ENCODE measurements around the gene GEMIN7.
A peak's percentile ranks its signal among the peaks of the same experiment; 100 is the strongest.

The GEMIN7 gene

GRCh38 chr19:45061965-45062364, 17.1 kb upstream of the GEMIN7 start:
- no peak for DNase-seq (ENCODE audit: low spot score)

- no peak for DNase-seq (ENCODE audit: low spot score)
These were observed 14.9 kb upstream of the GEMIN7 start for GRCh38 chr19:45063851-45064801.

DNA sequence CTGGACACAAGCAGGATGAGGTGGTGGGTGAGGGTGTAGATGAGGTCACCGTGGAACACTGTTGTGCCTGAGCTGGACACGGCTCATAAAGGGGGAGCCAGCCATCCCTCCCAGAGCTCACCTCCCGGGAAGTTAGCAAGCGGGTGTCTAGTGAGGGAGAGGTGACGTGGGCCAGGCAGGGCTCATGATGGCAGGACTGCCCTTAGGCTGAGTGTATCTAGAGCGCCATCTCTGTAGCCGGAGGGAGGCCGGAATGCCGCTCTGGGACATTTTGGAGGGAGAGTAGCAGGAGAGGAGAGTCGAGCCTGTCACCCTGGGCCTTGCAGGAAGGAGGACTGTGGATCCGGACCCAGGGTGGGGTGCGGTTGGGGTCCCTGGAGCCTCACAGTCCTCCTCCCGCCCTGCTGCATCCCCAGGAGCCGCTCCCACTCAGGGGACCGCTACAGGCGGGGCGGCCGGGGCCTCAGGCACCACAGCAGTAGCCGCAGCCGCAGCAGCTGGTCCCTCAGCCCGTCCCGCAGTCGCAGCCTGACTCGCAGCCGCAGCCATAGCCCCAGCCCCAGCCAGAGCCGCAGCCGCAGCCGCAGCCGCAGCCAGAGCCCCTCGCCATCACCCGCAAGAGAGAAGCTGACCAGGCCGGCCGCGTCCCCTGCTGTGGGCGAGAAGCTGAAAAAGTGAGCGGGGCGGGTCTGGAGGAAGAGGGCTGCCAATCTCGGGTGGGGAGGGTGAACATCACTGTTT, 12.0 kb upstream of the GEMIN7 start:
- DNase-seq (ENCODE audit: low spot score), result no peak

DNA sequence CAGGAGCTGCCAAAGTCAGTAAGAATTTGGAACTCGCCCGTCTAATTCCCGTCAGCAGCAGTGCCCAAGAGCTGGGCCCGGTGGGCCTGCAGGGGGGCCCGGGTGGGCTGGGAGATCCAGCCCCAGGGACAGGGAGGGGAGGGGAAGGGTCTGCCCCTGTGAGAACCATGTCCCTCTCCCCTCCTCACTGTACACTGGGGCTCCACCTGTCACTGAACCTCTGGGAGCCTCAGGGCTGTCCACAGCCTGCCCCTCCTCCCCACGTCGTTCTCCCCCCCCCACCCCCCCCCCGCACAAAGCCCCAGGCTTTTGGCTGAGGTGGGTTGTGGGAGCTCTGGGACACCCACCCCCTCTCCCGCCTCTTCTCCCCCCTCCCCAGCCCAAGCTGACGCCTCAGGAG, 11.0 kb upstream of the GEMIN7 start:
- no peak for DNase-seq (ENCODE audit: low spot score)

DNA sequence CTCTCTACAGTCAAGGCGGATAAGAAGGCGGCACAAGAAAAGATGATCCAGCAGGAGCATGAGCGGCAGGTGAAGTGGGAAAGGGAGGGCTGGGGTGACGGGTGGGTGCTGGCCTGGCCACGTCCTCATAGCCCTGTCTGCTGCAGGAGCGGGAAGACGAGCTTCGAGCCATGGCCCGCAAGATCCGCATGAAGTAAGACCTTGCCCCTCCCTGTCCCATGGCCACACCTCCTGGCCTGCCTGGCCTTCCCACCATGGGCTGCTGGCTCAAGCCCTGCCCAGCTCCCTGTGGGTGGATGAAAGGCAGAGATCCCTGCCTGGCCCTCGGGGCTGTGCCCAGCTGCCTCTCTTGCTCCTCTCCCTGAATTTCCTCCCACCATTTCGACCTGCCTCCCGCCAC, 10.0 kb upstream of the GEMIN7 start:
- peak; percentile 55 for DNase-seq (ENCODE audit: low spot score)

DNA sequence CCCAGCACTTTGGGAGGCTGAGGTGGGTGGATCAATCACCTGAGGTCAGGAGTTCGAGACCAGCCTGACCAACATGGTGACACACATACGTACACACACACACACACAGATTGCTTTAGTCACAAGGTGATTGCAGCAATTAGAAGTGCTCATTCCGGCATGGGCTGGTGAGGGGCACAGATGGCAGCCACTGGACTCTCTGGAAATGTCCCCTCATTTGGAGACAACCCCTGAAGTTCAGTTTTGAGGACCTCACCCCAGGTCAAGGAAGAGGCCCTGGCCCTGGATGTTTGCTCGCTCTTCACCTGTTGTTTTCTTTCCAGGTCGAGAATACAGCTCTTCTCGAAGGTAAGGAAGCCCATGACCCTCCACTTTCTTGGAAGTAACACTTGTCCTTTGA, 8.8 kb upstream of the GEMIN7 start:
- no peak for DNase-seq (ENCODE audit: low spot score)

- DNase-seq (ENCODE audit: low spot score), result no peak
These were observed 8.1 kb upstream of the GEMIN7 start for GRCh38 chr19:45070861-45071544.

DNA sequence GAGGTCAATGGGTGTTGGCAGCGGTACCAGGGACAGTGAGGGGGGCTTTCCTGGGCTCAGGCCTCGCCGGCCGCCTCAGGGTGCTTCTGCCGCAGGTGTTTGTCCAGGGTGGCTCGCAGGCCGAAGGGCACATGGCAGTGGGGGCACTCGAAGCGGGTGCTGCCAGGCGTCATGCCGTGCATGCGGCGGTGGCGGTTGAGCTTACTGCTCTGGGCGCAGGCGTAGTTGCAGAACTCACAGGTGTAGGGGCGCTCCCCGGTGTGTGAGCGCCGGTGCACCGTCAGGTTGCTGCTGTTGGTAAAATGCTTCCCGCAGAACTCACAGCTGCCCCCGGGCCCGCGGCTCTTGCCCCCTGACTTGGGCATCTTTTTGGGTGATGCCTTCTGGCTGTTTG, 7.5 kb upstream of the GEMIN7 start:
- no peak for DNase-seq (ENCODE audit: low spot score)

DNA sequence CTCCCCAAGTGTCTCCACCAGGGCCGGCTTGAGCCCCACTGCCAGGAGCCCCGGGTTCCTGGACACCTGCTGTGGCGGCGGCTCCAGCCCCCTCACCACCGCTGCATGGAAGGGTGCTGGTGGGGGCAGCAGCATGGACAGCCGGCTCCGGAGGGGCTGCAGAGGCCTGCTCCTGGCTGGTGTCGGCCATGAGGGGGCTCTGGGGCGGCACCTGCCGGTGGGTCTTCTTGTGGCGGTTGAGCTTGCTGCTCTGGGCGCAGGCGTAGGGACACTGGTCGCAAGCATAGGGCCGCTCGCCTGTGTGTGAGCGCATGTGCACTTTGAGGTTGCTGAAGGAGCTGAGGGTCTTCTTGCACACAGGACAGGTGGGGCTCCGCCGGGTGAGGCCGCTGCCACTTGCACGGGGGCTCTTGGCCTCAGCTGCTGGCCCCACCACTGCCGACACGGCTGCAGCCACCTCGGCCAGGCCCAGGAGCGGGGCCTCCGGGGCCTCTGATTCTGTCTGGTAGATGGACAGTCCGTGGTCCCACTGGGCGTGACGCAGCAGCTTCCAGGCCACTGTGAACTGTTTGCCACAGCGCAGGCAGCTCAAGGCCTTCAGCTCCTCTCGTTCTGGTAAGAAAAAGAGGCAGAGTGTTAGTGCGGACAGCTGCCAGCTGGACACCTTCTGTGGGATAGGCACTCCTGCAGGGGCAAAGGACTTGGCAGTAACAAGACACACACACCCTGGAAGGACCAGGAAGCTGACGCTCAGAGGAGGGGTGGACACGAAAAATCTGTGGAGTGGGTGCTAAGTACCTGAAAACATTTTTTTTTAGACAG, 6.9 kb upstream of the GEMIN7 start:
- DNase-seq (ENCODE audit: low spot score), result no peak

- no peak for DNase-seq (ENCODE audit: low spot score)
These were observed 4.2 kb upstream of the GEMIN7 start for GRCh38 chr19:45074744-45075300.

GRCh38 chr19:45075301-45076028, 3.6 kb upstream of the GEMIN7 start:
- DNase-seq (ENCODE audit: low spot score), result peak; percentile 82

DNA sequence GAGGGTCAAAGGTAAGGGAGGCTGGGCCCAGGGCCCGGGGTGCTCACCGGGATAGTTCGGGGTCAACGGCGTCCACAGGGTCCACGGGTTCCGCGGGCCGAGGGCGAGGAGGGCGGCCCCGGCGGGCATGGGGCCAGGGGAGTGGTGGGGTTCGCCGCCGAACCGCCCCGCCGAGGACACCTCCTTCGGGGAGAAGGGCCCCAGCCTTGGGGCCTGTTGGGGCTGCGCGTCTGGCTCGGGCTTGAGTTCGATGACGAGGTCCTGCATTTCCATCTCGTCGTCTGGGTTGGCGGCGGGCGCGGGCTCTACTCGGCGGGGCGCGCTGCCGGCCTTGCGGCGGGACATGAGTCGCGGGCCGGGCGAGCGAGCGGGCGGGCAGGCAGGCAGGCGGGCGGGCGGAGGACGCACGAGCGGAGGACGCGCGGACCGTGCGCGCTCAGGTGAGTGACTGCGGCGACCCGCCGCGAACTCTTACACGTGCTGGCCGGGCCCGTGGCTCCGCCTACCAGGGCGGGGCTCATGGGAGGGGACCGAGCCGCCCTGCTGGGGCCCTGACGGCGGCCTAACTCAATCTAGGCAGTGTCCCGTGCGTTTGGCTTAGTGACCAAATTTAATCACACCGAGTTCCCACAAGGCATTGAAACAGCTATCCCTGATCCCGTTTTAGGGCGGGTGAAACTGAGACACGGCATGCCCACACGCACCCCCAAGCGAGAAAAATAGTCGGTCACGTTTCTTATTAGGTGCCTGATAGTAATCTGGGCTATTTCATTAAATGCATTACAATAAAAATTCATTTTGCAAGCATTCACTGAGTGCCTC, 2.8 kb upstream of the GEMIN7 start, which contains the start of gene ZNF296:
Gene ZNF296, minus strand, starts transcription at position 450 of the 822 bp plus-strand sequence. Its CDS starts 105 bp downstream, at position 345.
- DNase-seq (ENCODE audit: low spot score), result peak; percentile 81

DNA sequence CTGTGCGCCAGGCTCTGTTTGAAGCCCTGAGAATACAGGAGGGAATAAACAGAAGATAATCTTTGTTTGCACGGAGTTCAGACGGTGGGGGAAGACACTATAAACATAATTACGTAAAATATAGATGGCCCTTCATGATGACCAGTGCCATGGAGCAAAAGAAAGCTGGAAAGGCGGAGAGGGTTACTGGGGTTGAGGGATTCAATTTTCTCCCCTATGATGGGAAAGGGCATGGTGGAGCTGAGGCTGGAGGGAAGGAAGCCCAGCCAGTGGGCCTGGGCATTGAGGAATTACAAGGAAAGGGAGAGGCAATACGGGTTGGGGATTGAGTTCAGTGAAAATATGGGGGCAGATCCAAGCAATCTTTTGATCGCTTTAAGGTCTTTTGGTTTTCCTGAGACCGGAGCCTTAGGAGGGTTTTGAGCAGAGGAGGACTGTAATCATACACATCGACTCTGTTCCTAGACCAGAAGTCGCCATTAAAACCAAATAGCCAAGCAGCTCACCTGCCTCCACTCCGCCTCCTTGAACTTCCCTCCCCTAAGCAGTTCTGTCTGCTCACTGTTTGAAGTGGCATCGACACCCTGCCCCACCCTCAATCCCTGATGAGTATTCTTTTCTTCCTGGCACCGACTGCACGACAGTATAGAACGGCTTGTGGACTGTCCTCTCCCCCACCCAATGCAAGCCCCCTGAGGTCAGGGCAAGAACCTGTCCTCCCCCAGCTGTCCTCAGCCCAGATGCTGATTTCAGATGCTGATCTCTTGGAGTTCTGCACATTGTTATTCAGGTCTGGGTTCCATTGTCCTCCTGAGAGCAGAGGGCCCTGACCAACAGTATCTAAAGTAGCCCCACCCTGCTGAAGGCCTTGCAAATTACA, 2.0 kb upstream of the GEMIN7 start:
- no peak for DNase-seq (ENCODE audit: low spot score)

GRCh38 chr19:45078390-45079062, 534 bp upstream of the GEMIN7 start:
- DNase-seq (ENCODE audit: low spot score), result no peak

DNA sequence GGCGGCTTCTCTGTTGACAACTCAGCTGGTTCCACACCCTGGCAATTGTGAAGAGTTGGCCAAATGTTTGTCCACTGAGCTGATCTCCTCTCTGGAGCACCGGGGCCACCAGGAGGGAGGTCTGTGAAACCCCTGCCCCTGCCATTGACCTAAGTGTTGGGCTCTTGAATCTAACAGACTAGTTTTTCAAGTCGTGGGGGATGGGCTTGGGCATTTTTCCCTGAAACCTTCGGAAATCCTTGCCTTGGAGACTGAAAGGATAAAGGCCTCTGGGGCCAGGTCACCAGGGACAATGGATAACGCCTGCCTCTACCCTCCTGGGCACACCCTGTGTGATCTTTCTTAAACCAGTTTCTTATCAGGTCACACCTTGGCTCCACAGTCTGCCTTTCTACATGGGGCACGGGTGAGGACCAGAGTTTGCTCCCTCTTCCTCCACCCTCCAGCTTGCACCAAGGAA, 881 bp downstream of the GEMIN7 start:
- DNase-seq (ENCODE audit: low spot score), result no peak

DNA sequence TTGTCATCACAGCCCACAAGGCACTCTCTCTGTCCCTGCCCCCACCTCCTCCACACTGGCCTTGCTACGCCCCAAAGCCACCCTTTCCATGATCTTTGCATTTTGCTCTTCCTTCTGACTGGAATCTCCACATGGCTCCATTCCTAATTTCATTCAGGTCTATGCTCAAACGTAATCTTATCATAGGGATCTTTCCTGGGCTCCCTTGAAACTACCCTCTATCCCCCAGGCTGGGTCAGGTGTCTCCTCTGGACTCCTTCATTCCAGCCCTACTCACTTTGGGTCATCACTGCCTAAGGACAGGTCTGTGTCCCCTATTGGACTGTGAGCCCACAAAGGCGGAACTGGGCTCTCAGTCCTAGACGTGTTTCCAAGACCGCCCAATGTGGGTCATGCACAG, 3.1 kb downstream of the GEMIN7 start:
- no peak for DNase-seq (ENCODE audit: low spot score)

DNA sequence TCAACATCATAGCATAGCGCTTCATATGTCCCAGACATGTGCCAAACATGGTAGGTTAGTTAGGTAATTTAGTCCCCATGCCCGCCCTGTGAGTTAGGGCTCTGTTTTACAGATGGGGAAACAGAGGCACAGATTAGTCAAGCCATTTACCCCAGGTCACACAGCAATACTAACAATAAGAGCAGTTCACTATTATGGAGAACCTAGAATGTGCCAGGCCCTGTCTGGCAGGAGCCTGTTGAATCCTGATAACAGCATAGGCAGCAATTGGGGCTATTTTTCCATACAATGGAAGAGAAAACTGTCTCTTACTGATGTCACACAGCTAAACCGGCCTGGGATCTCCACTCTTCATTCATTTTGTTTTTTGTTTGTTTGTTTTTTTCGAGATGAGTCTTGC, 7.4 kb downstream of the GEMIN7 start:
- no peak for DNase-seq (ENCODE audit: low spot score)

DNA sequence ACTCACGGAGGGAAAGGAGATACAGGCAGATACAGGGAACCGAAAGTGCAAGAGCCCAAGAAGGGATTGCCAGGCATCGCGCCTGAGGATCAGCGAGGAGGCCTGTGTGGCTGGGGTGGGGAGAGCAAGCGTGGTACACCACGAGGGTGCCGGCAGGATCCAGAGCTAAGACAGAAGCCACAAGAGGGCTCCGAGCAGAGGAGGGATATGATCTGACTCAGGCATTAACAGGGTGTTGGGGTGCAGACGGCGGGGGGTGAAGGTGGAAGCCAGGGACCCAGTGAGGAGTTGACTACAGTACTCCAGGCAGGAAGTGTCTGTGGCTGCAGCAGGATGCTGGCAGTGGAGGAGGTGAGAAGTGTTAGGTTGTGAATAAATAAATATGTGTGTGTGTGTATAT, 8.5 kb downstream of the GEMIN7 start:
- DNase-seq (ENCODE audit: low spot score), result no peak
